GM19452 (cell line): ENCODE measurements around the gene ZNF280B.
"Not testable (repeated sequence)": the region's sequence is repeated elsewhere in the genome, so short reads cannot be mapped to it uniquely, and the experiment has no call there.

ENCODE experiments used
- ATAC-seq: cut with Tn5 transposase; IDR thresholded peaks from one replicate; pipeline ENCODE4 v1.9.1; 2021; ENCODE audit not compliant: unreplicated experiment

ZNF280B gene

DNA sequence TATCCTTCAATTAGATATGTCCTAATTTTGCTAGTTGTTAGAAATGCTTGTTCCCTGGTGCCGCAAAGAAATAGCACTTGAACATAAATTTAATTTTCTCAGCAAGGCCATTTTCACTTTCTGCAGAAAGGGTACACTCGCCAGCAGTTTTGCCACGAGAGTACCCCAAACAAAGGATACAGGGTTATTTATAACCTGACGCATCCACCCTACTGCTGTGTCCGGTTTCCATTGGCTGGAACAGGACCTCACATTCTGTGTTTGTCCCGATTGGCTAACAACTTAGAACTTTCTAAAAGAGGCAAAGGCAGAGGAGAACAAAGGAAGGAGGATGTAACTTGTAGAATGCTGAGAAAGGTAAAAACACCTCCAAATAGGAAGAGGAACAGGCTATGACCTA lies 1.4 kb upstream of the ZNF280B start:
- ATAC-seq, result not testable (repeated sequence)

DNA sequence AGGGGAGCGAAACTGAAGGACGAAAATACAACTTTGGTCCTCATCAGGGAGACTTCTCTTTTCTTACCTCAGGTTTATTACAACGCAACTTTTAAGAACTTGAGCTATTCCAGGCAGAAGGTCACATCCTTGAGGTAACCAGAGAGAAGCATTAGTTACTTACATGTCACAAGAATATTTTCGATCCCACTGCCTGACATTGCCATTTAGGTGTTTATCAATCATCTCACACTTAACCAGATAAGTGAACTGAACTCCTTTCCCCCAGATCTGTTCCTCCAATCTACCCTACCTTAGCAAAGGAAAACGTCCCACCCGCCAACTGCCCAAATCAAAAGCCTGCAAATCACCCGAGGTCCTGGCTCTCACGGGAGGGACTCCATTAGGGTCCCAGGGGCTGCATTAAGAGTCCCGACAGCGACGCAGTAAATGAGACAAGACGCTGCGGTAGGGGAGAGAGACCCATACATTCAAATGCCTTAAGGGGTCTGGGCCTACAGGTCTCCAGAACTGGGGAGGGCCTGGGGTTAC lies 734 bp downstream of the ZNF280B start:
- no peak for ATAC-seq

DNA sequence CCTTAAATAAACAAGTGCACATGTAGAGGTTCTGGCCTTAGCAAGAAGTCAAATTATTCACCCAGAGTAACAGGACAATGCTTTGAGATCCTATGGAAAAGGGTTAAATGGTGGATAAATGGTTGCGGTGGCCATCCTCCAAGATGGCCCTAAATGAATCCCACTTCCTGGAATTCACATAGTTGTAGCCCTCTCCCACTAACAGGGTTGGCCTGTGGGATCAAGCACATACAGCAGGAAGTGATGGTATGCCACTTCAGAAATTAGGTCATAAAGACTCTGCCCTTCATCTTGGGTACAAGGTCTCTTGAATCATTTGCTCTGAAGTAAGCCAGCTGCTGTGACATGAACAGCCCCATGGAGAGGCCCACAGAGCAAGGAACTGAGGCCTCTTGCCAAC lies 1.8 kb downstream of the ZNF280B start:
- no peak for ATAC-seq

GRCh38 chr22:22498267-22498666 lies 10.3 kb downstream of the ZNF280B start:
- ATAC-seq, result no peak

- not testable (repeated sequence) for ATAC-seq
Observed at GRCh38 chr22:22491589-22491988, 17.0 kb downstream of the ZNF280B start.

- no peak for ATAC-seq
Observed at GRCh38 chr22:22488736-22489135, 19.8 kb downstream of the ZNF280B start.

GRCh38 chr22:22487869-22488597 lies 20.5 kb downstream of the ZNF280B start:
- no peak for ATAC-seq

- ATAC-seq, result no peak
Observed at GRCh38 chr22:22487059-22487458, 21.5 kb downstream of the ZNF280B start.

- no peak for ATAC-seq
Observed at GRCh38 chr22:22486132-22486899, 22.2 kb downstream of the ZNF280B start.

DNA sequence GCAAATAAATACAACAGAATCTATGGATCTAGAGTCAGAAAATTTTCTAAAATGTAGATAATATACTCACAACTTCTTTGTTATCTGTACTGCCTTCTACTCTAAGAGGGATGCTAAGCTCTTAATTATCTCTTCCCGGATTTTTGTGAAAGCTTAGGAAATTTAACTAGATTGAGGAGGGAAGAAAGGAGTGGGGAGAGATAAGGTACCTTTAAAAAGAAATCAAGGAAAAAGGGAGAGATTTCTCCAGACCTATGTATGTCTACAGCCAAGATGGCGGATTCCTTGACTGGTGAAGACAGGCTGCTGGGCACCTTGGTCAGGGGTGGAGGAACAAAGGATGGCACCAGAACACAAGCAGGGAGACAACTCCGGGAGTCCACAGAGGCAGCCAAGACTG lies 23.0 kb downstream of the ZNF280B start:
- no peak for ATAC-seq

- no peak for ATAC-seq
Observed at GRCh38 chr22:22484023-22484422, 24.5 kb downstream of the ZNF280B start.

GRCh38 chr22:22480940-22481339 lies 27.6 kb downstream of the ZNF280B start:
- no peak for ATAC-seq

DNA sequence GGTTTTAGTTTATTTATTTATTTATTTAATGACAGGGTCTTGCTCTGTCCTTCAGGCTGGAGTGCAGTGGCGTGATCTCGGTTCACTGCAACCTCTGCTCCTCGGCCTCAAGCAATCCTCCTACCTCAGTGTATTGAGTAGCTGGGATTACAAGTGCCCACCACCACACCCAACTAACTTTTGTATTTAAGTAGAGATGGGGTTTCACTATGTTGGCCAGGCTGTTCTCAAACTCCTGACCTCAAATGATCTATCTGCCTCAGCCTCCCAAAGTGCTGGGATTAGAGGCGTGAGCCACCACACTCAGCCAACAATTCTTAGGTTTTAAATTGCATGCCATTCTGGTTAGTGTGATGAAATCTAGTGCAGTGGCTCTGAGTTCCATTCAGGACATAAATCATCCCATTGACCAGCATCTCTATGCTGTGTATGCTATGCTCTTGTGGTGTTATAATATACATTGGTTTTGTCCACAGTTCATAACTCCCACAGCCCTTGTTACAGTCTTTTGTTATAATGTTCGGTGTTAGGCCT lies 28.5 kb downstream of the ZNF280B start:
- no peak for ATAC-seq

- ATAC-seq, result no peak
Observed at GRCh38 chr22:22479116-22479515, 29.4 kb downstream of the ZNF280B start.

GRCh38 chr22:22478470-22478869 lies 30.1 kb downstream of the ZNF280B start:
- no peak for ATAC-seq

GRCh38 chr22:22474733-22475132 lies 33.8 kb downstream of the ZNF280B start:
- no peak for ATAC-seq

DNA sequence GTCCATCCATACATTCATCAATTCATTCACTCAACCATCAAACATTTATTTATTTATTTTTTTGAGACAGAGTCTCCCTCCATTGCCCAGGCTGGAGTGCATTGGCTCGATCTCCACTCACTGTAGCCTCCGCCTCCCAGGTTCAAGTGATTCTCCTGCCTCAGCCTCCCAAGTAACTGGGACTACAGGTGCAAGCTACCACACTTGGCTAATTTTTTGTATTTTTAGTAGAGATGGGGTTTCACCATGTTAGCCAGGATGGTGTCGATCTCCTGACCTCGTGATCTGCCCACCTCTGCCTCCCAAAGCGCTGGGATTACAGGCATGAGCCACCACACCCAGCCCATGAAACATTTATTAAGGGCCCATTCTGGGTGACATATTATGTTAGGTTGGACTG lies 37.4 kb downstream of the ZNF280B start:
- ATAC-seq, result not testable (repeated sequence)

DNA sequence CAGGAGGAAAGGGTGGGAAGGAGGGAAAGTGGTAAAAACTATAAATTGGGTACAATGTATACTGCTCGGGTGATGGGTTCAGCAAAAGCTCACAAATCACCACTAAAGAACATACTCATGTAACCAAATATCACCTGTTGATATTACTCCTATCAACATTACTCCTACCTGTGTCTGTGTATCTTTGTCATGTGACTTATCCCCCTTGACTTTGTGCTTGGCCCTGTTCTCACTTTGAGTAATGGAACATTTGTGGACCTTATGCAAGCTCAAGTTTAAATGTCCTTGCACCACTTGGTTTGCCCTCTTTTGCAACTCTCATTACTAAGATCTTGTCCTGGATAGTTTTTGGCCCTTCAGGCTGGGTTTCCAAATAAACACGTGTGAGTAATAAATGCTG lies 39.0 kb downstream of the ZNF280B start:
- ATAC-seq, result no peak

DNA sequence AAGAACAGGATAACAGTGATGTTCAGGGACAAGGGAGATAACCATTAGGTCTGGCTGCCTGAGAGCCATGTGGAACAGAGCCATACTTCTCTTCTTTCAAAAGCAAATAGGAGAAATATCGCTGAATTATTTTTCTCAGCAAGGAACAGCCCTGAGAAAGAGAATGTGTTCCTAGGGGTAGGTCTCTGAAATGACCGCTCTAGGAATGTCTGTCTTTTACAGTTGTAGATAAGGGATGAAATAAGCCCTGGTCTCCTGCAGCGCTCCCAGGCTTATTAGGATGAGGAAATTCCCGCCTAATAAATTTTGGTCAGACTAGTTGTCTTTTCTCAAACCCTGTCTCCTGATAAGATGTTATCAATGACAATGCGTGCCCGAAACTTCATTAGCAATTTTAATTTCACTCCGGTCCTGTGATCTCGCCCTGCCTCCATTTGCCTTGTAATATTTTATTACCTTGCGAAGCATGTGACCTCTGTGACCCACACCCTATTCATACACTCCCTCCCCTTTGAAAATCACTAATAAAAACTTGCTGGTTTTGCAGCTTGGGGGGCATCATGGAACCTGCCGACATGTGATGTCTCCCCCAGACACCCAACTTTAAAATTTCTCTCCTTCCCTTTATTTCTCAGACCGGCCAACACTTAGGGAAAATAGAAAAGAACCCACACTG lies 39.6 kb downstream of the ZNF280B start:
- ATAC-seq, result not testable (repeated sequence)

- no peak for ATAC-seq
Observed at GRCh38 chr22:22467112-22467511, 41.4 kb downstream of the ZNF280B start.

- ATAC-seq, result no peak
Observed at GRCh38 chr22:22465782-22466181, 42.8 kb downstream of the ZNF280B start.
